IPS-18a (cell line): ENCODE measurements around the gene CCDC106.

Experiments
- H3K27ac ChIP-seq: one replicate; pipeline ENCODE4 v1.5.1; 2013; ENCODE audit warnings: low read length
- H3K27me3 ChIP-seq: one replicate; pipeline ENCODE4 v1.6.1; 2013; ENCODE audit warnings: mild to moderate bottlenecking, low read length; ENCODE audit not compliant: control insufficient read depth, insufficient read depth
- H3K36me3 ChIP-seq: one replicate; pipeline ENCODE4 v1.6.1; 2013; ENCODE audit warnings: low read depth, low read length; ENCODE audit not compliant: control insufficient read depth
- H3K4me1 ChIP-seq: one replicate; pipeline ENCODE4 v1.6.1; 2013; ENCODE audit warnings: low read depth, low read length; ENCODE audit not compliant: control insufficient read depth
- H3K4me3 ChIP-seq: one replicate; pipeline ENCODE4 v1.5.1; 2013; ENCODE audit warnings: low read length
- H3K9ac ChIP-seq: one replicate; pipeline ENCODE4 v1.6.1; 2013; ENCODE audit warnings: mild to moderate bottlenecking, low read length, moderate library complexity
- H3K9me3 ChIP-seq: one replicate; pipeline ENCODE4 v1.6.1; 2013; ENCODE audit warnings: low read depth, low read length; ENCODE audit not compliant: control insufficient read depth

Gene CCDC106

GRCh38 chr19:55685776-55686175, 37.8 kb downstream of the CCDC106 start:
- Histone ChIP-seq H3K9me3 (no peaks in the 10 kb centered on the region), H3K4me3 (no peak overlapping the region), H3K27me3 (no peaks in the 10 kb centered on the region), H3K4me1 (no peaks in the 10 kb centered on the region), H3K36me3 (peaks cover 40% of the 10 kb centered on the region), H3K9ac (no peak overlapping the region), H3K27ac (no peak overlapping the region)

GRCh38 chr19:55686311-55687050, 38.5 kb downstream of the CCDC106 start:
- Histone ChIP-seq H3K4me3 (no peak overlapping the region), H3K27me3 (no peaks in the 10 kb centered on the region), H3K9ac (no peak overlapping the region), H3K27ac (no peak overlapping the region), H3K9me3 (no peaks in the 10 kb centered on the region), H3K4me1 (no peaks in the 10 kb centered on the region), H3K36me3 (peaks cover 34% of the 10 kb centered on the region)

GRCh38 chr19:55687281-55688201, 39.5 kb downstream of the CCDC106 start:
- peaks cover 30% of the 10 kb centered on the region for H3K36me3 ChIP-seq
- H3K27ac ChIP-seq, result no peak overlapping the region
- H3K4me3 ChIP-seq, result no peak overlapping the region
- no peak overlapping the region for H3K9ac ChIP-seq
- H3K4me1 ChIP-seq, result no peaks in the 10 kb centered on the region
- no peaks in the 10 kb centered on the region for H3K9me3 ChIP-seq
- H3K27me3 ChIP-seq, result no peaks in the 10 kb centered on the region

- H3K4me3 ChIP-seq, result no peak overlapping the region
- H3K4me1 ChIP-seq, result no peaks in the 10 kb centered on the region
- H3K36me3 ChIP-seq, result peaks cover 31% of the 10 kb centered on the region
- H3K9me3 ChIP-seq, result no peaks in the 10 kb centered on the region
- no peaks in the 10 kb centered on the region for H3K27me3 ChIP-seq
- no peak overlapping the region for H3K27ac ChIP-seq
- H3K9ac ChIP-seq, result no peak overlapping the region
Observed at GRCh38 chr19:55688422-55689218, 40.6 kb downstream of the CCDC106 start.

- no peaks in the 10 kb centered on the region for H3K4me1 ChIP-seq
- H3K27ac ChIP-seq, result no peak overlapping the region
- no peak overlapping the region for H3K4me3 ChIP-seq
- H3K27me3 ChIP-seq, result no peaks in the 10 kb centered on the region
- H3K9me3 ChIP-seq, result no peaks in the 10 kb centered on the region
- no peak overlapping the region for H3K9ac ChIP-seq
- peaks cover 27% of the 10 kb centered on the region for H3K36me3 ChIP-seq
Observed at GRCh38 chr19:55689411-55690108, 41.5 kb downstream of the CCDC106 start.

GRCh38 chr19:55690109-55690768, 42.2 kb downstream of the CCDC106 start:
- Histone ChIP-seq H3K27me3 (no peaks in the 10 kb centered on the region), H3K9ac (no peak overlapping the region), H3K4me3 (no peak overlapping the region), H3K36me3 (peaks cover 33% of the 10 kb centered on the region), H3K4me1 (no peaks in the 10 kb centered on the region), H3K9me3 (no peaks in the 10 kb centered on the region), H3K27ac (no peak overlapping the region)

GRCh38 chr19:55690769-55691545, 42.9 kb downstream of the CCDC106 start:
- Histone ChIP-seq H3K27ac (no peak overlapping the region), H3K9ac (no peak overlapping the region), H3K4me1 (no peaks in the 10 kb centered on the region), H3K9me3 (no peaks in the 10 kb centered on the region), H3K27me3 (no peaks in the 10 kb centered on the region), H3K4me3 (no peak overlapping the region), H3K36me3 (peaks cover 31% of the 10 kb centered on the region)

GRCh38 chr19:55691561-55692481, 43.8 kb downstream of the CCDC106 start:
- no peaks in the 10 kb centered on the region for H3K4me1 ChIP-seq
- H3K27ac ChIP-seq, result no peak overlapping the region
- H3K4me3 ChIP-seq, result no peak overlapping the region
- H3K9me3 ChIP-seq, result no peaks in the 10 kb centered on the region
- H3K9ac ChIP-seq, result no peak overlapping the region
- peaks cover 31% of the 10 kb centered on the region for H3K36me3 ChIP-seq
- H3K27me3 ChIP-seq, result no peaks in the 10 kb centered on the region

GRCh38 chr19:55692681-55693081, 44.7 kb downstream of the CCDC106 start:
- H3K4me1 ChIP-seq, result no peaks in the 10 kb centered on the region

More at GRCh38 chr19:55692681-55693081, 44.7 kb downstream of the CCDC106 start:
- Histone ChIP-seq H3K9ac (no peak overlapping the region), H3K27ac (no peak overlapping the region), H3K4me3 (no peak overlapping the region), H3K36me3 (peaks cover 31% of the 10 kb centered on the region), H3K27me3 (no peaks in the 10 kb centered on the region), H3K9me3 (no peaks in the 10 kb centered on the region)
